NCI-H446 treated with DMSO at 0.1 percent for 48 hours (cell line): ENCODE measurements around the gene DCTN1.
"Not testable (repeated sequence)": the region's sequence is repeated elsewhere in the genome, so short reads cannot be mapped to it uniquely, and the experiment has no call there.

Source experiments
- DNase-seq: peaks from one replicate; lab custom pipeline; 2025; lab: John Stamatoyannopoulos, UW

The DCTN1 gene

DNA sequence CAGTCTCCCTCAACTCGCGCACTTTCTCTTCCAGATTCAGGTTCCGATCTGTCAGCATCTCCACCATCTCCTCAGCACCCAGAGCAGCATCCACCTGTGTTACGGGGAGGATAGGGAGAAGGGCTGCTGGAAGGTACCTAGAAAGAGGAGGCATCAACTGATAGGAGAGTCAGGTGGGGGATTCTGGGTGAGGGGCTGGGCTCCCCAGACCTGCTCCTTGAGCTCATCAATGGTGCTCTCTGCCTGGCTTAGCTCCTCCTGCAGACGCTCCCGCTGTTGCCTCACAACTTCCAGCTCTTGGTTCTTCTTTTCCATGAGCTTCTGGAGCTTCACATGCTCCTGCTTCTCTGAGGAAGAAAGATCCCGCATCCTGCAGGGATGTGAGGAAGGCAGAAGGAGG is 10.1 kb downstream of the DCTN1 start:
- no peak for DNase-seq

DNA sequence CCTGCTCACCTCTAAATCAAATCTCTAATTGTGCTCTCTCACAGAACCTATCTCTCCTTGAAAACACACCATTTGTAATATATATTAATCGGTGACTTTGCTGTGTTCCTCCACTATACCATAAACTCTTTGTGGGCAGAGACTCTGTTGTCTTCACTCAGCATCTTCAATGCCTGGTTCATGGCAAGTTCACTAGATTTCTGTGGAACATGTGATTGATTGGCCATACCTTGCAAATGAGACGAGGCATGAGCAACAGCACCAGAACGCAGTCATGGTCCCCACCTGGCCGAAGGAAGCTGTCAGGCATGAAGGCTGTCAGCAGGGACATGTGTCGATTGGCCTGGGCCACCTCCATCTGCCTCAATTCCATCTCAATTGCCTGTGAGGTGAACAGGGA is 11.6 kb downstream of the DCTN1 start:
- DNase-seq, result no peak

DNA sequence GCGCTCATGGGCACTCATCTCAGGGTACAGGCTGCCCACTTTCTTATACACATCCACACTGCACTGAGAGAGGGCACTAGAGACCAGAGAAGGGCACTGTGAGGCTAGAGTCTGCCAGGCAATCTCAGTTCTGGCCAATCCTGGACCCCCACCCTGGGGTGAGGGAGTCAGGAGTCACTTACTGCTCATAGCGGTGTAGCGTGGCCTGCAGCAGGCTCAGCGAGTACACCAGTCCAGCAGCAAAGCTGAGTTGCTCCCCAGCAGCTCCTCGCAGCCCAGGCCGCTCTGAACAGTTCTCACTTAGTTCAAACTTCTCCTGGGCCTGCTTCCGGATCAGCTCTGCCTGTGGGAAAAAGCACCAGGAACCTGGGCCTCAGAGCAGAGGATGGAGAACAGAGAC is 12.3 kb downstream of the DCTN1 start:
- no peak for DNase-seq

DNA sequence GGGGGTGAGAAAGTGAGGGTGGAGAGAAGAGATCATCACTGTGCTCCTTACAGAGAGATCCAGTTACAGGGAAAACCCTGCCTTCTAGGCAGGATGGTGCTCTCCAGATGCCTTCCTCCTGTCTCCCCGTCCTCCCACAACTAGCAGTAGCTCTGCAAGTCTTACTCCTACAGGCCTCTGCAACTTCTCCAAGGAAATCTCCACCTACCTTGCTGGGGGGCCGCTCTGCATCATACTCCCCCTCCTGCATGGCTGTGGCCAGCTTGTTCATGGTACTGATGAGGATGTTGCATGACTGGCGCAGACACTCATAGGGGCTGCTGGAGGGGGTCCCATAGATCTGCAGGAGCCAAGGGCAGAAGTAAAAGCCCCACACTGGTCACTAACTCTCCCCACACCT is 14.1 kb downstream of the DCTN1 start:
- DNase-seq, result no peak

DNA sequence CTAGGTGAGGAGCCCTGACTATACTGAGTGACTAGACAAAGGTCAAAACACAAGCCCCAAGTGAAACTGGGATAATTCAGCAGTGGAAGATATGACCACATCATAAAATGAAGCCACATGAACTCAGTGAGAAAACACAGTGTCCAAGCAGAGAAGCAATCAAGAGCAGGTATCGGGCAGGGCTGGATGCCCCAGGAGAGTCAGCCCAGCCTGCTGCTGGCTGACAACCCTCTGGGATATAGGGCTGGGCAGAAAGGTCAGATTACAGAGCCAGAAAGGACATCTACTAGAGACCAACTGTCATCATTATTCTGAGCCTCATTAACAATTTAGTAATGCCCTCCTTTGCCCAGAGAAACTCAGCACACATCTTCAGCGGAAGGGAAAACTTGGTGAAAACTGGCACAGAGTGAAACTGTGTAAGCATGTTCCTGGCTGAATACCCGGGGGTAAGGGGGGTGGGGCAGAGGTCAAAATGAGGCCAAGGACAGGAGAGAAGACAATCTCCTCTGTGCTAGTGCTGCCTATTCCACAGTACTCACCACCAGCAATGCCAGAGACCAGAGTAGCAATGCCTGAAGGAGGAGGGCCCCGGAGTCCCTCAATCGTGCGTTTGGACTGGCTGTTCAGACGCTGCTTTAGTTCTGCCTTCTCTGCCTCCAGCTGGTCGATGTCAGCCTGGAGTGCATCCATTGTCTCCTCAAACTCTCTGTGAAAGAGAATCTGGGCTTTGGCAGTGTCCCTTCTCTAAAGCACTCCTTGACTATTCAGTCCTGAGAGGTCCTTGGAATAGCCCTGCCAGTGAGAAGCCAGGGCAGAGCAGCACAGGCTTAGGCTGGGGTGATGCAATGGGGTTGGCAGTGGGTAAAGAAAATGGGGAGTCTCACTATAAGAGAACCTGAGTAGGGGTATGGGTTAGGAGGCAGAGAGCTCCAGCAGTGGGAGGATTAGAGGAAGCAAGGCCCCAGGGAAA is 15.3 kb downstream of the DCTN1 start:
- DNase-seq, result no peak

DNA sequence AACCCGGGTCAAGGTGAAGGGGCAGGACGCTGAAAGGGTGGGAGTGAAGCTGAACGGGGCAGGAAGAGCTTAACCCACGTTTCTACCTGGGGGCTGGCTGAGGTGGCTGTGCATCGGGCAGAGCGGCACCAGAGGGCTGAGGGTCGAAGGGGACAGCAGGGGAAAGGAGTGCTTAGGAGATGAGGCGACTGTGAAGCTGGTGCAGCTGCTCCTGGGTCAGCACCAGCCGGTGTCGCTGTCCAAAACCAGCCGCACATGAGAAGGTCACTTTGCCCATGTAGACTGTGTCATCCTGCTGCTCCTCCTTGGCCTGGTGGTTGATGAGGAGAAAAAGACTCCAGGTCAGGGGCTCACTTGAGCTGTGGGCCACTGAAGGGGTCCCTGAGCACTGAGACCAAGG is 18.8 kb downstream of the DCTN1 start:
- DNase-seq, result no peak

DNA sequence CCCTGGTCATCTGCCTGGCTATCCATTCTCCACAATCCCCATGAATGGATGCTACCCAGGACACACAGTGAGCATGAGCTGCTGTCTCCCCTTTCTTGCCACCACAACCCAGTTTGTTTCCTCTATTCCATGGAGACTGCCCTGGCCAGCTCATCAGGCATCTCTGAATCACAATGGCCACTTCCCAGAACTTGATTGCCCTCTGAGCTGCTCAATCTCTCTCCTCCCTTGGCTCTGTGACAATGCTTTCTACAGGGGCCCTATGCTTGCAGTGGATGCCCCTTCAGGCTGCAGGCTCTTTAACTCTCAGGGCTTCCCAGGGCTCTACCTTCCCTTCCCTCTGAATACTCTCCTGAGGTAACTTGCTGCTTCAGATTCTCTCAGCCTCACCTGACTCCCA is 22.5 kb downstream of the DCTN1 start:
- no peak for DNase-seq

DNA sequence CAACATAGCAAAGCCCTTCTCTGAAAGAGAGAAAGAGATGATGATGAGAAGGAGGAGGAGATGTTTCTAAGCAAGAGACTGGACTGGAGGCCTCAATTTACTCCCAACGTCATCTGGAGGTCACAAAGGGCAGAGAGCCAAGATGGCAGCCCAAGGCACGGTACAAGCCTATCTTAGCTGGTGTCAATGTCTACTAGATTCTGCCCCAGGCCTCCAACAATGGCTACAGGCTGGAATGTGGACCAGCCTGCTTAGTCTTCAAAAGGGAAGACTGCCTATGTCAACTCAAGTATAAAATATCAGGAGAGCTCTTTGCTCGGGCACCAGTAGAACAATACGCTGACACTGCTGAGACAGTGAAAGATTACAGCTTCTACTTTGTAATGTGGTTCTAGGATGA is 30.2 kb downstream of the DCTN1 start:
- no peak for DNase-seq

DNA sequence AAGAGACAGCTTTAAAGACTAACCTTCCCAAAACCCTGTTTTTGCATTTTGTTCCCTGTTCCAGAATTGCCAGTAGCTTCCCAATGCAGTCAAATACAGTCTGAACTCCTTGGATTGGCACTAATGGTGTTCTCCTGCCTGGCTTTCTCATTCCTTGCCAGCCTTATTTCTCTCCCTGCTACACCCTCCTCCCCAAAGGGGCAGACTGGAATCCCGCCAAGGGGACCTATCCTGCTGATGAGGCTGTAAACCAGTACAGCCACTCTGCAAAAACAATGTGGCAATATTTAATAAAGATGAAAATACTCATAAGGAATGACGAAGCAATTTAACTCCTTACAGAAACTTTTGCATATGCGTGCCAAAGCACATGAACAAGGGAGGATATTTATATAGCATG is 32.4 kb downstream of the DCTN1 start:
- DNase-seq, result no peak

DNA sequence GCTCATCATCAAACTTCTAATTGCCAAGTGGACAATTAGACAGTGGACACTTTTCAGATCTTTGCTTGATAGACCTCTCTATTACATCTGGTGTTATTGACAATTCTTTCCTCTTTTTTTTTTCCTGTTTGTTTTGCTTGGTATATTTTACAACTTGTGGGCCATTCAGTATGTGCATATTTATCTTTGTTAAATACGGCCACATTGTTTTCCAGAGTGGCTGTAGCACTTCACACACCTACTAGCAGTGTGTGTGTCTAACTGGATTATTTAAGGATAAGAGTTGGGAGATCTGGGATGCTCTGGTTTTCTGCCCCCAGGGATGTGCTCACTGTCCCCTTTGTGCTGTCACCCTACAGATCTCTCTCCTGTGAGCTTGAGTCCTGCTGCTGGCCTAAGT is 32.8 kb downstream of the DCTN1 start:
- no peak for DNase-seq

DNA sequence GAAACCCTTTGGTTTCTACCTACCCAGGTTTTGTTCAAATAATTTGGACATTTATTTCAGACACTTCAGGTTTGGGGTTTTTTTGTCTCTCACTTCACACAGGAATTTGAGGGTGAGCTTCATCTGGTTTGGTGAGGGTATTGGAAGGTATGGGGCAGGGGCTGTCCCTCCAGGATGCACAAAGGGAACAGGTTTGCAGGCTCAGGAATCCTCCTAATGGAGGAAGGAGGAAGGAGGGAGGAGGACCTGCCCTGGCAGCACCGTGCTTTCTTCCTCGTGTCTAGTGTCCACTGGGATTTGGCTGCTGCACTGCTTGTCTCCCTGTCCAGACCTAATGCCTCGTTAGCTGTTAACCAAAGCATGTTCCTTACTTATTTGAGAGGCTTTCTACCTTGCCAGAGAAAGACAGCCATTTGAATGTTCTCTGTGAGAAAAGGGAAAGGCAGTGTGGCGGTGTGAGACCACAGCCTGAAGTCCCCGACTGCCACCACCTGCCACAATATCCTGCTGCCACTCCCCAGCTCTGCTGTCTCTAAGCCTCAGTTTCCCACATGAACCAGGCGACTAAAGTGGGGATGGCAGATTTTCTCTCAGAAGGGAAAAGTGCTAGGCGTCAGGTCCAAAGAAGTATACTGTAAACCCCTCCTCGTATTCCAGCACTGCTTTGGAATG is 34.7 kb downstream of the DCTN1 start:
- DNase-seq, result no peak

DNA sequence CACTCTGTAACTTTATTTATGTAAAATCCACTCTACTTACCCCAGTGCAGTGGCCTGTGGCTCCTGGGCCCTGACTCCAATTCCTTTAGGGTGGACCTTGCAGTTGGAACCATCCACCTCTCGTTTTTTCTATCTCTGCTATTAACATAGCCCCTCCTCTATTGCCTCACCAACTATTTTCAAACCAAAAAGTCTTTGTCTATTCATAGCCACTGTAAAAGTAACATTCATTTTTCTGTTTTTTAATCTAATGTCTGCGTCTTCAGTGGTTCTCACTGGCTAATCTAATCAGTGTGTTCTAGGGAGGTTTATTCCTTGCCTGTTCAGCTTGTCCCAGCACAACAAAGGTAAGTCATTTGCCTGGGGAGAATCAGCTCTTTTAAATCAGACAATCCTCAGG is 36.8 kb downstream of the DCTN1 start, which contains the start of gene SLC4A5:
Gene SLC4A5 (minus strand): TSS at position 101 of the 400 bp plus-strand sequence. CDS start 28,393 bp downstream, outside the sequence.
- no peak for DNase-seq

DNA sequence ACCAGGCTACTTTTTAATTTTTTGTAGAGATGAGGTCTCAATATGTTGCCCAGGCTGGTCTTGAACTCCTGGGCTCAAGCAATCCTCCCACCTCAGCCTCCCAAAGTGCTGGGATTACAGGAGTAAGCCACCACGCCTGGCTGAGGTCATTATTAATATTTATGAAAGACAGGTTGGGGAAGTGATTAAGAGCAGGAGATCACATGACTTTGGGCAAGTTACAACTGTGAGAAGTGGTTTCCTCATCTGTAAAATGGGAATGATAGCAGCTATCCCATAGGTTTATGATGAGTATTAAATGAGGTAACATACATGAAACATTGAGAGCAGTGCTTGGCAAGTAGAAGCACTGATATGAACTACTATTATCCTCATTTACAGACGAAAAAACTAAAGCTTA is 43.9 kb downstream of the DCTN1 start:
- not testable (repeated sequence) for DNase-seq

DNA sequence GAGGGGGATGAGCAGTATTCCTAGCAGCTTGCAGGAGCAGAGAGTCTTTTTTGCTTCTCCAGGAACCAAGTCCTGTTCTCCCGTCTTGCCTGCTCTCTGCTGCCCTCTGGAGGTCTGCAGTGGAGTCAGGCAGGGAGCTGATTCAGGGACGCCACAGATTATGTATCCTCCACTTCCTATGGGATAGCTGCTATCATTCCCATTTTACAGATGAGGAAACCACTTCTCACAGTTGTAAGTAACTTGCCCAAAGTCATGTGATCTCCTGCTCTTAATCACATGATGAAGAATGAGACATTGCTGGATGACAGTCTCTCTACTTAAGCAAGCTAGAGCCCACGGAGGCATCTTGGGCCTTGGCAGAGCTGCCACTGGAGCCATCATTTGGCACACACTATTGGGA is 45.2 kb downstream of the DCTN1 start:
- peak; percentile 11 for DNase-seq

DNA sequence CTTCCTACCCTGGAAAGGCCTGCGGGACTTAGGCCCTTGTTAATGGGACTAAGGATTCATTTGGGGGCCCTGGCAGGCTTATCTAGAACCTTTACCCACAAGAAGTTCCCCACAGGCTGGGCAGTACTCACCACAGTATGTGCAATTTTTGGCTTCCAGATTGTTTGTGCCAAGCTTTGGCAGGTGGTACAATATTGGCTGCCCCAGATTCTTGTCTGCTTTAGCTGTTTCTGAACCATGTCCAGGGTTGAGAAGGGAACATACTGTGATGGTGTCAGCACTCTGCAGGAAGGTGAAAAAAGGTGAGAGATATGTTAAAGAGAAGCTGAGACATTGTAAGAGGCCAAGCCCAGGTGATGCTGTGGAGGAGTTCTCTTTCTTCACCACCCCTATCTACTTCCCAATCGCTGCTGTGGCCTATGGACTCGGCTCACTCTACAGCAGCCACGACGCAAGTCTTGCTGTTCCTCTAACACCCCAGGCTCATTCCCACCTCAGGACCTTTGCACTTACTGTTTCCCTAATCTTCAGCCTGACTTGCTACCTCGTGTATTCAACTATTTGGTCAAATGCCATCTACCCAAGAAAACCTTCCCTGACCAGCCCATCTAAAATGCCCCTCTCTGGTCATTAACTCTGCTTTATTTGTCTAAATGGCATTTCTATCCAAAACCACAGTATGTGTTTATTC is 46.1 kb downstream of the DCTN1 start:
- DNase-seq, result no peak

DNA sequence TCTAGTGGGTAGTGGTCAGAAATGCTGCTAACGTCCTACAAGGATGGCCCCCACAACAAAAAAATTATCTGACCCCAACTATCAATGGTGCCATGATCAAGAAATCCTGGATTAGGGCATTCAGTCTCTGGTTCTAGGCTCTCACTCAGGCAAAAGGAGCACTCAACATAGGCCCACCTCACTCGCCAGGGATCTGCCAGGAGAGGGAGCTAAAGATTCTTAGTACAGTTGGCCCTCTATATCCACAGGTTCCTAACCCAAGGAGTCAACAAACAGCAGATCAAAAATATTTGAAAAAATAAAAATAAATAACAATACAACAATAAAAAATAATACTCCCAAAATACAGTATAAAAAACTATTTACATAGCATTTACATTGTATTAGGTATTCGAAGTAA is 46.9 kb downstream of the DCTN1 start:
- no peak for DNase-seq

DNA sequence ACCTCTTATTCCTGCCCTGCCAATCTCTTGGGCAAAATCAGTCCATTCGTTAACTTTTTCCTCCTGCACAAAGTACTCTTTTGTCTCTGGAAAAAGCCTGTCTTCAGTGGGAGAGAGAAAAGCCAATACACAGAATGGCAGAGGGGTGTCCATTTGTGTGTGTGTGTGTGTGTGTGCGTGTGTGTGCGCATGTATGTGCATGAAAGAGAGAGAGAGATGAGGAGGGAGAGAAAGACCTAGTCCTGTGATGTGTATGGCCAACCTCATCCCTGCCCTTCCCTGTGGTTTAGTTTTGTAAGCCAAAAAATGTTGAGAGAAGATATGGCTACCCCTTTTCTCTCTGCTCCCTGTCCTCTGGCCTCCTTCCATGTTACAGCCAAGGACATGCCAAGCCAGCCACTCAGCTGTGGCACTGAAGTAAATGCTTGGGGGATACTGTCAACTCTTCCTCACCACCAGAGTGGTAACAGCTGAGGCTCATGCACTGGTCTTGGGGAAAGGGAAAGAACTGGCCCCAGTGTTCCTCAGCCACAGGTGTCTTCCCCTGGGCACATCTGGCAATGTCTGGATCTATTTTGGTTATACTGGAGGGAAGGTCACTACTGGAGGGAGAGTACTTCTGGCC is 47.4 kb downstream of the DCTN1 start:
- no peak for DNase-seq

DNA sequence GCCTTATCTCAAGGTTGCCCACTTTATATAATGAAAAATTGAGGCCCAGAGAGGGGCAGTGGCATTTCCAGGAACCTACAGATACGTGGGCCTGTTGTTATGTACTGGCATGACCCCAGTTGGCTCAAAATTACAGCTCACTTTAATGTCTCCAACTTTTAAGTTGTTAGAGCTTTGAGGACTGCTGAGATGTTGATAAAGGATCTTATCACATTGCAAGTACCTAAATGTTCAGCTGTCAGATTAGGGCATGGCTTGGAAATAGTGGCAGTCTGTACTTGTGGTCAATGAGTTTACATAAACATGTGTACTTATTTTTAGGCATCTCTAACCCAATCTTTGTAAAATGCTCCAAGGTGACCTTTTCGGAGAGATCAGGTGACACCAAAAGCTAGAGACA is 51.5 kb downstream of the DCTN1 start:
- no peak for DNase-seq

DNA sequence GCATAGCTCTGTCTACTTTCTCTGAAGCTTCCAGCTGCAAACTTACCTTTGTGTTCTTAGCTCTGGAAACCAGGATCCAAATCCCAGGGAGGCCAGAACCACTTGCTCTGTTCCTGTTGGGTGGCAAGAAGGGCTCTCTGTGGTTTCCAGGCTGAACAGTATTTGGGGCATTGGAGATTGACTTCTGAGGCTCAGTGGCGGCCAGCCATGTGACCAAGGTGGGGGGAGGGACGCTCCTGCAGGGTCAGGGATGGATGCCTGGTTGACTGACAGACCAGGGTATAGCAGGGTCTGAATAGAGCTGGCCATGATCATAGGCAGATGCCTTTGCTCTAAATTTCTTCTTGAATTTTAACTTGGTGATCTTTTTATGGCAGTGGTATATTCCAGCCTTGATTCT is 52.0 kb downstream of the DCTN1 start:
- DNase-seq, result no peak

DNA sequence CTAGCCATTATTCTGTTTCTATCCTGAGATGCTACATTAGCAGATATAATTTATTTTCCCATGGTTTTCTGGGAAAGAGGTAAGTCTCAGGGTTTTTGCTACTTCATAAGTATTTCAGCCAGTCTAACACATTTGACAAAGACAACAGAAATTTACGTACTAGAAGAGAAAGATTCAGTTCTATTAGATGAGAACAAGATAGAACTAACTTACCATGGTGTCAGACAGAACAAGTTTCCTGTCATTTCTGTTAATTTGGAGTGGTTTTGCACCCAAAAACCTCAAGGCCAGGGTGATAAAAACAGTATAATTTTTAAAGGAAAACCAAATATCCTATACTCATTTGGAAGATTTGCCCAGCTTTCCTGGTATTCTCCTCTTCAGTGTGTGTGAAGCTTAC is 52.5 kb downstream of the DCTN1 start:
- DNase-seq, result no peak

DNA sequence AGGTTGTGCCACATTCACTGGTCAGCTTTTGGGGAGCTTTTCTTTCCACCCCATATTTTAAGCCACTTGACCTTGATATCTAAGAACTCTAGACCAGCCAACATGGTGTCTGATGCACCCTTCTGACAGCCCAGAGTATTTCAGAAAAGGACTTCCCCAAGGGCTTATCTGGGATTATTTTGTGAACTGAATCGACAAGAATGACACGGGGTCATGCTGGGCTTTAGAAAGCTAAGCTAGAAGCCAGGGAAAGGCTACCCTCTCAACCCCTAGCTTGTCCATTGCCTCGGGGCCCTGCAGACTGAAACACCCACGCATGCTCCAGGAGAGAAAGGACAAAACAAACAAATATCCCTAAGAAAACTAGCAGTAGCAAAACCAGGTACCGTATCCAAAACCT is 52.9 kb downstream of the DCTN1 start:
- DNase-seq, result no peak

DNA sequence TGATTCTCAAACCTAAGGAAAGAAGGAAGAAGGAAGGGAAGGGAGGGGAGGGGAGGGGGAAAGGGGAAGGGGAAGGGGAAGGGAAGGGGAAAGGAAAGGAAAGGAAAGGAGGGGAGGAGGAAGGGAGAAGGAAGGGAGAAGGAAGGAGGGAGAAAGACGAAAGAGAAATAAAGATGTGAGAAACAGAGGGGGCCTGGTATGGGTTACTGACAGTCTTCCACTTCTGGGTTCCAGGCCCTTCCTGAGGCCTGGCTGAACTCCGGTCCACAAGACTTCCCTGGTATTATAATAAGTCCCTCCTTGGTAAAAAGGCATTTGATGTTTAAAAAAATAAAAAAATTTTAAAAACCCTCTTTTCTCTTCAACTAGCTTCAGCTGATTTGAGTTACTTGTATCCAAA is 54.3 kb downstream of the DCTN1 start:
- no peak for DNase-seq
